ENCODE data around the gene EDC4. TPM values are rescaled to one million over a fixed set of nuclear protein-coding genes. Genes with fewer than 3 reads are reported as not detected.

The EDC4 gene
- total and polyA plus RNA-seq, 2 of the 8 experiments (the other 6 are each of a cell fraction or from before 2014, with no cell fraction given) = 58.5 to 72.7 TPM

DNA sequence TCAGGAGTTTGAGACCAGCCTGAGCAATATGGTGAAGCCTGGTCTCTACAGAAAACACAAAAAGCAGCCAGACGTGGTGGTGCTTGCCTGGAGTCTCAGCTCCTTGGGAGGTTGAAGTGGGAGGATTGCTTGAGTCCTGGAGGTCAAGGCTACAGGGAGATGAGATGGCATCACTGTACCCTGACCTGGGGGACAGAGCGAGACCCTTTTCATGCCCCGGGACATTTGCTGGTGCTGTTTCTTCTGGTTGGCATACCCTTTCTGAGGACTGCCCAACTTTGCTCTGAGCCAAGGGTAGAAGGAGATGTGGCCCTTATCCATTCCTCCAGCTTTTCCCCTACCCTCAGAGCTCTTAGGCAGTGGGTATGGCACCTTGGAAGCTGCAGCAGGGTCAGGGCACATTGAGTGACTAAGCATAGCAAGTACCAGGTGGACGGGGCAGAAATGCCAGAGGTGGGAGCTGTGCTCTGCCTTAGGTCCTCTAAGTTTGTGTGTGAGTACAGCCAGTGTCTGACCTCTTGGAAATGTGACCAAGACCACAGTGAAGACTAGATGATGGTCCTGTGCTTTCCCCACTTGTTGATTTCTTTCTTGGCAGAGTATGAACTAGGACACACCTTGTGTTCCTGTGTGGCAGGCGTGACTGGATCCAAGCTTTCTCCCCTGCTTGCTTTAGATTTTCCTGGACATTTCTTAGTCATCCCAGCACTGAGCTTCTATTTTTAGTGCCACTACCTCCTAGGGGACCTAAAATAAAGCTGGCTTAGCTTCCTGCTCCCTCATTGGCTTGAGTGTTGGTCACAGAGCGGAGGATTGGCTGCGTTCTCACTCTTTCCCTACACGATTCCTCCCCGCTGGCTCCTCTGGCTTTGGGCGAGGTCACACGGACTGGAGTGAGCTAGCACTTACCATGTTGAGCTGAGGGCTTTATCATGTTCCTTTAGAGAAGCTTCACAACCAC lies 9.9 kb upstream of the EDC4 start:
- Histone ChIP-seq H4K91ac (replicated peaks; ENCODE audit: insufficient read length, low read length) (no peak overlapping the region), H3K4me3 (ENCODE audit: extremely low read depth in 1 of 4, insufficient read depth in 2 of 4, low read depth in 3 of 4, low read length in 4 of 4) (no peak overlapping the region), H3K56ac (replicated peaks; ENCODE audit: insufficient read length, low read depth, low read length) (no peak overlapping the region), H2AK5ac (ENCODE audit: low read depth, low read length) (no peak overlapping the region), H2AFZ (ENCODE audit: low read length) (no peak overlapping the region), H4K20me1 (replicated peaks in 1 of 2; ENCODE audit: control insufficient read depth in 1 of 2, insufficient read depth in 2 of 2, low read length in 2 of 2) (peaks cover 25 to 44% of the 10 kb centered on the region in 2 experiments), H2BK5ac (ENCODE audit: low read depth, low read length) (no peak overlapping the region; the same call in 1 of the 2 replicates), H2BK12ac (ENCODE audit: low read depth, low read length) (peak overlapping the region; percentile 39; the same call in 1 of the 2 replicates), H3K4me2 (ENCODE audit: insufficient read depth in 1 of 2, low read depth in 2 of 2, low read length in 2 of 2) (no peak overlapping the region), H2BK15ac (ENCODE audit: low read length) (no peak overlapping the region), H3K27ac (ENCODE audit: low read depth, low read length) (no peak overlapping the region), H3K23ac (ENCODE audit: insufficient read length) (no peak overlapping the region), H4K8ac (ENCODE audit: extremely low read depth, insufficient read depth, low read length) (no peak overlapping the region), H3K79me1 (ENCODE audit: low read depth, low read length) (peaks cover 41% of the 10 kb centered on the region), H2BK20ac (ENCODE audit: low read length) (no peak overlapping the region), H3K9me3 (ENCODE audit: insufficient read depth in 2 of 2, low read depth in 1 of 2, low read length in 1 of 2) (no peaks in the 10 kb centered on the region), H3K18ac (ENCODE audit: extremely low read depth, low read length) (no peak overlapping the region), H3K27me3 (replicated peaks in 1 of 4; ENCODE audit: control insufficient read depth in 3 of 4, extremely low read depth in 1 of 4, insufficient read depth in 3 of 4, low read length in 3 of 4) (no peaks in the 10 kb centered on the region), H3K4me1 (replicated peaks in 1 of 4; ENCODE audit: control insufficient read depth in 3 of 4, insufficient read depth in 4 of 4, low read length in 3 of 4) (peaks cover 0 to 10% (median 4%) of the 10 kb centered on the region in 4 experiments; a peak in 5 of 7 replicates), H3K79me2 (ENCODE audit: control insufficient read depth in 1 of 2, insufficient read depth in 2 of 2, low read length in 2 of 2) (peaks cover 15 to 59% of the 10 kb centered on the region in 2 experiments), H3K23me2 (ENCODE audit: low read depth, low read length) (no peaks in the 10 kb centered on the region), H4K5ac (ENCODE audit: insufficient read length, low read depth, low read length) (no peak overlapping the region), H2BK120ac (replicated peaks; ENCODE audit: low read depth, low read length) (no peak overlapping the region), H3K4ac (replicated peaks; ENCODE audit: insufficient read length, low read depth, low read length) (no peak overlapping the region), H3K36me3 (ENCODE audit: control insufficient read depth in 2 of 4, insufficient read depth in 4 of 4, low read length in 3 of 4) (peaks cover 8 to 38% (median 12%) of the 10 kb centered on the region in 4 experiments; a peak in 6 of 8 replicates), H3K14ac (ENCODE audit: insufficient read length) (no peak overlapping the region), H3K9ac (replicated peaks in 1 of 4; ENCODE audit: extremely low read depth in 1 of 4, low read depth in 3 of 4, low read length in 3 of 4) (peak overlapping the region in 1 of 4 experiments; percentile 35; a peak in 1 of 7 replicates)
- DNase-seq (ENCODE audit: low read depth in 1 of 2, low spot score in 2 of 2) (no peak), FAIRE-seq (no peak)
- TF ChIP-seq JUN (IDR thresholded peaks at IDR 0.05; ENCODE audit: low read depth, low read length) (no peak), TEAD4 (IDR thresholded peaks at IDR 0.05; ENCODE audit: low read depth, low read length) (no peak), RBBP5 (IDR thresholded peaks at IDR 0.05; ENCODE audit: borderline replicate concordance, low read depth, low read length) (no peak), TBP (IDR thresholded peaks at IDR 0.05; ENCODE audit: low read depth, low read length) (no peak), RXRA (IDR thresholded peaks at IDR 0.05; ENCODE audit: insufficient read depth, low read depth, low read length) (no peak), MAFK (IDR thresholded peaks at IDR 0.05; ENCODE audit: low read depth, low read length) (no peak)
- ChIA-PET CTCF (ENCODE audit: partially characterized antibody) (interaction anchor here (0.5 to 12.2 kb wide), 17 partner anchors 9 to 384 kb away, joined by 3 to 123 read pairs (median 5); partner anchors contain the start of genes CENPT, NRN1L and NUTF2), POLR2A (ENCODE audit: partially characterized antibody) (interaction anchor here (0.7 to 7.0 kb wide), 7 partner anchors 9 to 72 kb away, joined by 3 to 100 read pairs (median 6); partner anchors contain the start of genes CENPT, EDC4 and NUTF2)
- 88% methylated on average over 11 of the region's 11 CpGs; no CpG with 5 or more reads in 1 of the 2 experiments for WGBS, 2 experiments (ENCODE audit: extremely low coverage in 1 of 2, insufficient coverage in 1 of 2, insufficient read length in 1 of 2, insufficient replicate concordance in 2 of 2, low coverage in 1 of 2, low lambda C conversion rate in 2 of 2, missing lambda C conversion rate in 1 of 2)

All from H1 (cell line).